NCI-H748 (cell line): ENCODE results near the gene SAXO2.
"Not testable (repeated sequence)": the region's sequence is repeated elsewhere in the genome, so short reads cannot be mapped to it uniquely, and the experiment has no call there.

Experiments
- DNase-seq: peaks from one replicate; lab custom pipeline; 2025; ENCODE audit not compliant: unreplicated experiment; lab: John Stamatoyannopoulos, UW

The SAXO2 gene

DNA sequence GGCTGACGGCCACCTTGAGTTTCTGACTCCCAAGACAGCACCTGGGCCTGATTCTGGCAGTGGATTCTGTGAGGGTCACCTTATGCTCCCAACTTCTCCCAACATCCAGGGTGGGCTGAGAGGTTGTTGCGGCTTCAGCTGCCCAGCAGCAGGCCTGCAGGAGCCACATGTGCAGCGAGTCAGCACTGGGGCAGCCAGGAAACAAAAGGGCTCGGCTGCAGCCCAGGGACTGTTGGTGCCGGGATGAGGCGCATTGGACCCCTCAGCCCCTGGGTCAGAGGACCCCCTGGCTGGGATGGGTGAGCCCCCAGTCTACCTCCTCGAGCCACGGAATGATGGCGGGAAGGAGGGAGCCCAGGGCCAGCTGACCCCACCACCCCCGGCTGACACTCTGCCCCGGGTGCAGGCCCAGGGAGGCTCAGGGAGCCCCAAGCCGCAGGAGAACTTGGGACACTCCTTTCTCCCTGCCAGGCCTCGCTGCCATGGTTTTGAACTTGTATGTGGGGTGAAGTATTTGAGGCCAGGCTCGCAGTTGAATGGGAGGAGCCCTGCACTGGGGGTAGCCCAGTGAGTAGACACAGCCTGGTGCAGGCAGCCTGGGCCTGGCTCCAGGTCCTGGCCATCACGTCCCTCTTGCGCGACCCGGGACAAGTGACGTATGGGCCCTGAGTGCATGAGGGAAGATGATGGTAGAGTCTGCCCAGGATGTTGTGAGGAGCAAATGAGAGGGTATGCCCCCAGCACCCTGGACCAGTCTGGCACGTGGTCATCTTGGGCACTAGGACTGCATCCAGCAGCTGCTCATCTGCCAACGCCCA lies 51.5 kb downstream of the SAXO2 start:
- DNase-seq, result not testable (repeated sequence)

GRCh38 chr15:82314769-82315518 lies 52.3 kb downstream of the SAXO2 start:
- no peak for DNase-seq

GRCh38 chr15:82315519-82316246 lies 53.1 kb downstream of the SAXO2 start:
- DNase-seq, result no peak

- DNase-seq, result not testable (repeated sequence)
Observed at GRCh38 chr15:82316247-82317090, 53.9 kb downstream of the SAXO2 start.

DNA sequence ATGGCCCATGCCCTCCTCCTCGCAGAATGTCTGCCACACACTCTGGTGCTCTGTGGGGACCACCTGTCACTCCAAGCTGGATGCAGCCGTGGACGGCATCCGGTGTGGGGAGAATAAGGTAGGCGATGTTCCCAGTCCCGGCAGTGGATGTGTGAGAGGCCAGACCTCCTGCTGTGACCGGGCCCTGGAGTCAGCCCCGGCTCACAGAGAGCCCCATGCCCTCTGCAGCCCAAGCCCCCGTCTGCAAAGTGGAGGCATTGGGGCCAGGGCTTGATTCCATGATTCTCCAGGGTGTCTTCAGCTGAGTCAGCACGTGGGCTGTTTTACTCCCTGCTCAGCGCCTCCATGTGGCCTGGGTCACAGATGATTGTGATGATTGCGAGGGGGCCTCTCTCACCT lies 54.5 kb downstream of the SAXO2 start:
- no peak for DNase-seq

- not testable (repeated sequence) for DNase-seq
Observed at GRCh38 chr15:82317516-82317915, 54.9 kb downstream of the SAXO2 start.

GRCh38 chr15:82318281-82318680 lies 55.7 kb downstream of the SAXO2 start:
- not testable (repeated sequence) for DNase-seq

DNA sequence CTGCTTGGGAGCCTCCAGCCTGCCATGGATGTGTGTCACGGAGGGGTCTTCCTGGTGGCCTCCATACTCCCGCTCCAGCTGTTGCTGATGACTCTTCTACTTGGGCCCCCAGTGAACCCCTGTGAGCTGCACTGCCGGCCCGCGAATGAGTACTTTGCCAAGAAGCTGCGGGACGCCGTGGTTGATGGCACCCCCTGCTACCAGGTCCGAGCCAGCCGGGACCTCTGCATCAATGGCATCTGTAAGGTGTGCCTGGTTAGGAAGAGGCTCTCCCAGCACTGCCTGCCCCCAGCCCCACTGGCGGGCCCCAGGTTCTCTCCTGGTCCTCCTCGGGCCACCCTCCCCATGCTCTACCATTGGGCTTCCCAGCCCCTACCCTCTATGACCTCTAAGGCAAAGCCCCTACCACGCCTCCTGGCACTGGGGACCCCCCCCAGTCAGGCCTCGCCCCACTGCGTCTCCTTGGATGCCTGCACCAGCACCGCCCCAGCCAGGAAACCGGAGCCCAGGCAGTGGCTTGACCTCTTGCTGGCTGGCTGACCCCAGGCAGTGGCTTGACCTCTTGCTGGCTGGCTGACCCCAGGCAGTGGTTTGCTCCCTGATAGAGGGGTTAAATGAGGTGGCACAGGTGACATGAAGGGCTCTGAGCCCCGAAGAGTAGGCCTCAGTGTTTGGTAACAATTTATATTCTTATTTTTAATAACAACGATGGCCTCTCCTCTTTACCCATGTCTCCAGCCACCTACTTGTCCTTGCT lies 57.1 kb downstream of the SAXO2 start:
- not testable (repeated sequence) for DNase-seq

- not testable (repeated sequence) for DNase-seq
Observed at GRCh38 chr15:82320861-82321260, 58.2 kb downstream of the SAXO2 start.

DNA sequence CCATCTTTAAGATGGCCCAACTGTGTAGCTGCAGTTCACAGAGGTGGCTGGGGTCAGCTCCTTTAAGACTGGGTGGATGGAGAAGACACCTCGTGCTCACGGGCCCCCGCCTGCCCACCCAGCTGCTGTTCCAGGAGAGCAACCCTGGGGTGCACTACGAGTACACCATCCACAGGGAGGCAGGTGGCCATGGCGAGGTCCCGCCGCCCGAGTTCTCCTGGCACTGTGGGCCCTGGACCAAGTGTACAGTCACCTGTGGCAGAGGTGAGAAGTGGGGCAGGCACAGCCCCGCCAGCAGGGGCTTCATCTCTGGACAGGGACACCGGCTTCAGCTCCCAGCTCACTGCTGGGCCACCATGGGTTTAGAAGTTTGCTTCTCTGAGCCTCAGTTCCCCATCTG lies 59.9 kb downstream of the SAXO2 start:
- DNase-seq, result not testable (repeated sequence)

DNA sequence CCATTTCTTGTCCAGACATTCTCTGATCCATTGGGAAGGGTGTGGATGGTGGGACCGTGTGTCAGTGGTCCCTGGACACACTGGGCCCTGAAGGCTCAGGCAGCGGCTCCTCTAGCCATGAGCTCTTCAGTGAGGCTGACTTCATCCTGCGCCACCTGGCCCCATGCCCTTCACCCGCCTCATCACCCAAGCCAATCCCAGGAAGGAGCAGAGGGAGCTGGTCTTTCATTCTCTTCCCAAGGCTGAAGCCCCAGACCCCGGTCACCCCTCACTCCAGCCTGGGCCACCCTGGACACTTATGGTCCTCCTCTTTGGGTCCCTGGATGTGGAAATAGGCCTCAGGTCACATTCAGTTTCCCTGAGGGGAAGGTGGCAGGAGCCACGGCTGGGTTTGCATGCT lies 62.2 kb downstream of the SAXO2 start:
- not testable (repeated sequence) for DNase-seq

GRCh38 chr15:82325646-82326045 lies 63.0 kb downstream of the SAXO2 start:
- not testable (repeated sequence) for DNase-seq

DNA sequence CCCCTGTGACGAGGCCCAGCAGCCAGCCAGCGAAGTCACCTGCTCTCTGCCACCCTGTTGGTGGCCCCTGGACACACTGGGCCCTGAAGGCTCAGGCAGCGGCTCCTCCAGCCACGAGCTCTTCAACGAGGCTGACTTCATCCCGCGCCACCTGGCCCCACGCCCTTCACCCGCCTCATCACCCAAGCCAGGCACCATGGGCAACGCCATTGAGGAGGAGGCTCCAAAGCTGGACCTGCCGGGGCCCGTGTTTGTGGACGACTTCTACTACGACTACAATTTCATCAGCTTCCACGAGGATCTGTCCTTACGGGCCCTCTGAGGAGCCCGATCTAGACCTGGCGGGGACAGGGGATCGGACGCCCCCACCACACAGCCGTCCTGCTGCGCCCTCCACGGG lies 64.3 kb downstream of the SAXO2 start:
- not testable (repeated sequence) for DNase-seq

- DNase-seq, result not testable (repeated sequence)
Observed at GRCh38 chr15:82327372-82327771, 64.8 kb downstream of the SAXO2 start.

DNA sequence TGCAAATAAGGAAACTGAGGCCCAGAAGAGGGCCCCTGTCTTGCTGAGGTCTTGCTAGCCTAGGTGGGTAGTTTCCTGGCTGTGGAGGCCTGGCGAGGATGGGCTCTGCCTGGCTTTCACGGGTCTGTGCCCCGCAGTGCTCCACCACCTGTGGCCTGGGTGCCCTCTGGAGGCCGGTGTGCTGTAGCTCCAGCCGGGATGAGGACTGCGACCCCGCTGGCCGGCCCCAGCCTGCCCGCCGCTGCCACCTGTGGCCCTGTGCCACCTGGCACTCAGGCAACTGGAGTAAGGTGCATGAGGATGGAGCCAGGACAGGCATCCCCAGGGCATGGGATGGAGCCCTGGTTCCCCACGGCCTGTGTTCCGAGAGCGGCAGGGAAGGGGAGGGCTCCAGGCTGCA lies 66.4 kb downstream of the SAXO2 start:
- DNase-seq, result not testable (repeated sequence)

GRCh38 chr15:82330921-82331320 lies 68.3 kb downstream of the SAXO2 start:
- not testable (repeated sequence) for DNase-seq

DNA sequence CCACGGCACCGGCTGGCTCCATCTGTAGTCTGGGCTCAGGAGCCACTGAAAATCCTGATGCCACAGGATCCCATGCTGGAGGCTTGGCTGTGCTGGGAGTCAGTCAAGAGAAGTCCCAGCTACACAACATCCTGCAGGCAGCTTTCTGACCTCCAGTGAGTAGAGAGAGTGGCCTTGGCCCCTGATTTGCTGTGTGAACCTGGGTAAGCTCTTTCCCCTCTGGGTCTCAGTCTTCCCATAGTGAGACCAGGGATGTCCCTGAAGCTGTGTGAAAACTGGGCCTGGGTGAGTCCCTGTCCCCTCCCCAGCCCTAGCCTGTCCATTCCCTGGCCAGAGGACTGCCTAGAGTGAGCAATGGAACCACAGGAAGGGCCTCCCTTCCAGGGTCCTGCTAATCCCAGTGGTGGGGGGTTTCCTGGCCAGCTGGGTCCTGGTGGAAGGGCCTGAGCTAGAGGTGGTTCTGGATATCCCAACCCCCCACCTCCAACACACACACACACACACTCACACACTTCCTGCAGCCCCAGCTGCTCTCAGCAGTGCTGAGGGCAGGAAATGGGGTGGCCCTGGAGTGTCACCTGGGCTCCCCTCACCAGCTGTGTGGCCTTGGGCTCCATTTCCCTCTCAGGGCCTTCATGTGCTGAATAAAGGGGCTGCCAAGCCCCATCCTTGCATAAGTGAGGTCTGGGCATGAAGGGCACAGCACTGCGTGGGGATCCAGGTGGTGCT lies 69.1 kb downstream of the SAXO2 start:
- not testable (repeated sequence) for DNase-seq

GRCh38 chr15:82332711-82333602 lies 70.3 kb downstream of the SAXO2 start:
- DNase-seq, result not testable (repeated sequence)
